Calu3 (cell line): ENCODE measurements around the gene PVR. TPM values are rescaled to one million over a fixed set of nuclear protein-coding genes. Genes with fewer than 3 reads are reported as not detected.
"Not testable (repeated sequence)": the region's sequence is repeated elsewhere in the genome, so short reads cannot be mapped to it uniquely, and the experiment has no call there.

Experiments used
- BruUV-seq: library from RNA; stranded (reverse); fragments of 400-500 nt; replicated peaks from 2 replicates; lab custom pipeline; 2021; lab: Mats Ljungman, UMichigan
- CTCF ChIA-PET: fragments of 300-600 bp; sonication (Branson Sonifier 250); formaldehyde crosslinking; loops from one replicate; lab custom pipeline; 2022; ENCODE audit warnings: antibody characterized with exemption; lab: Charles Lee
- DNase-seq: peaks from one replicate; pipeline ENCODE4 v3.0.0; 2022
- H3K27ac Mint-ChIP-seq: one replicate; pipeline ENCODE4 v1.8.0; 2022; ENCODE audit warnings: mixed read lengths; ENCODE audit not compliant: unreplicated experiment
- H3K27me3 Mint-ChIP-seq: one replicate; pipeline ENCODE4 v1.8.0; 2022; ENCODE audit warnings: mixed read lengths; ENCODE audit not compliant: unreplicated experiment
- H3K36me3 Mint-ChIP-seq: one replicate; pipeline ENCODE4 v1.8.0; 2022; ENCODE audit warnings: mild to moderate bottlenecking, moderate library complexity, mixed read lengths; ENCODE audit not compliant: insufficient read depth, unreplicated experiment
- H3K4me1 Mint-ChIP-seq: one replicate; pipeline ENCODE4 v1.8.0; 2022; ENCODE audit warnings: mild to moderate bottlenecking, low read depth, mixed read lengths; ENCODE audit not compliant: unreplicated experiment
- H3K4me3 Mint-ChIP-seq: one replicate; pipeline ENCODE4 v1.8.0; 2022; ENCODE audit warnings: mild to moderate bottlenecking, low read depth, moderate library complexity, mixed read lengths; ENCODE audit not compliant: unreplicated experiment
- H3K9me3 Mint-ChIP-seq: one replicate; pipeline ENCODE4 v1.8.0; 2022; ENCODE audit warnings: low read depth, mixed read lengths; ENCODE audit not compliant: unreplicated experiment
- intact Hi-C: fragments of 100-400 bp; cut with micrococcal nuclease; formaldehyde crosslinking; loops from one replicate; pipeline ENCODE4 v1.10.0; 2022; ENCODE audit not compliant: unreplicated experiment
- total RNA-seq: library from RNA; stranded (reverse); gene quantifications from 2 replicates; pipeline ENCODE4 v1.2.3, GENCODE V29; 2022
- TF ChIP-seq, protein P1 (sequence below): fragments of 200-600 bp; IDR thresholded peaks from one replicate; pipeline ENCODE4 v1.8.0; 2022; ENCODE audit warnings: antibody characterized with exemption; ENCODE audit not compliant: unreplicated experiment

PVR gene
- total RNA-seq, 1 experiment from 2014 or later = 215 TPM

DNA sequence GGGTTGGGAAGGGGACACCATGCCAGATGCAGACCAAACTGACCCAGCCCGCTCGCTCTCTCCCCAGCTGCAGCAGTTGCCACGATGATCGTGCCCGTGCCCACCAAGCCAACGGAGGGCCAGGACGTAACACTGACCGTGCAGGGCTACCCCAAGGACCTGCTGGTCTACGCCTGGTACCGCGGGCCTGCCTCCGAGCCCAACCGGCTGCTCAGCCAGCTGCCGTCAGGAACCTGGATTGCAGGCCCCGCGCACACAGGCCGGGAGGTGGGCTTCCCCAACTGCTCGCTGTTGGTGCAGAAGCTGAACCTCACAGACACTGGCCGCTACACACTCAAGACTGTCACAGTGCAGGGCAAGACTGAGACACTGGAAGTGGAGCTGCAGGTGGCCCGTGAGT lies 64.1 kb downstream of the PVR start:
- no peak for DNase-seq
- Mint-ChIP-seq H3K27ac (no peak overlapping the region), H3K4me1 (no peaks in the 10 kb centered on the region), H3K9me3 (no peaks in the 10 kb centered on the region), H3K36me3 (no peaks in the 10 kb centered on the region), H3K27me3 (no peaks in the 10 kb centered on the region), H3K4me3 (no peak overlapping the region)
- intact Hi-C loops = no loop called here
- CTCF ChIA-PET = interaction anchor here (0.6 kb wide), 1 partner anchor 141 kb away, joined by 3 read pairs; no protein-coding TSS in a partner anchor
- BruUV-seq = no TSS peak
- TF ChIP-seq, protein P1, sequence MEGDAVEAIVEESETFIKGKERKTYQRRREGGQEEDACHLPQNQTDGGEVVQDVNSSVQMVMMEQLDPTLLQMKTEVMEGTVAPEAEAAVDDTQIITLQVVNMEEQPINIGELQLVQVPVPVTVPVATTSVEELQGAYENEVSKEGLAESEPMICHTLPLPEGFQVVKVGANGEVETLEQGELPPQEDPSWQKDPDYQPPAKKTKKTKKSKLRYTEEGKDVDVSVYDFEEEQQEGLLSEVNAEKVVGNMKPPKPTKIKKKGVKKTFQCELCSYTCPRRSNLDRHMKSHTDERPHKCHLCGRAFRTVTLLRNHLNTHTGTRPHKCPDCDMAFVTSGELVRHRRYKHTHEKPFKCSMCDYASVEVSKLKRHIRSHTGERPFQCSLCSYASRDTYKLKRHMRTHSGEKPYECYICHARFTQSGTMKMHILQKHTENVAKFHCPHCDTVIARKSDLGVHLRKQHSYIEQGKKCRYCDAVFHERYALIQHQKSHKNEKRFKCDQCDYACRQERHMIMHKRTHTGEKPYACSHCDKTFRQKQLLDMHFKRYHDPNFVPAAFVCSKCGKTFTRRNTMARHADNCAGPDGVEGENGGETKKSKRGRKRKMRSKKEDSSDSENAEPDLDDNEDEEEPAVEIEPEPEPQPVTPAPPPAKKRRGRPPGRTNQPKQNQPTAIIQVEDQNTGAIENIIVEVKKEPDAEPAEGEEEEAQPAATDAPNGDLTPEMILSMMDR = no peak

DNA sequence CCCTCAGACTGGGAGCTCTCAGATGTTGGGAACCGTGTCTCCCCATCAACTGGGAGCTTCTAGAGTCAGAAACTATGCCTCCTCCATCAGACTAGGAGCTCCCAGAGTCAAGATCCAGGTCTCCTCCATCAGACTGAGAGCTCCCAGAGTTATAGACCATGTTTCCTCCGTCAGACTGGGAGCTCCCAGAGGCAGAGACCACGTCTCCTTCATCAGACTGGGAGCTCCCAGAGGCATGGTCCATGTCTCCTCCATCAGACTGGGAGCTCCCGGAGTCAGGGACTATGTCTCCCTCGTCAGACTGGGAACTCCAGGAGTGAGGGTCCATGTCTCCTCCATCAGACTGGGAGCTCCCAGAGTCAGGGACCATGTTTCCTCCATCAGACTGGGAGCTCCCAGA lies 65.2 kb downstream of the PVR start:
- TF ChIP-seq, protein P1 = no peak
- DNase-seq = no peak
- no peaks in the 10 kb centered on the region for H3K4me1 Mint-ChIP-seq
- H3K36me3 Mint-ChIP-seq = no peaks in the 10 kb centered on the region
- no peaks in the 10 kb centered on the region for H3K27me3 Mint-ChIP-seq
- CTCF ChIA-PET = interaction anchor here (1.0 to 1.2 kb wide), 2 partner anchors 15 to 137 kb away, joined by 3 to 4 read pairs; partner anchors contain the start of gene NECTIN2
- intact Hi-C loops = no loop called here
- BruUV-seq = no TSS peak
- H3K4me3 Mint-ChIP-seq = no peak overlapping the region
- H3K9me3 Mint-ChIP-seq = no peaks in the 10 kb centered on the region
- no peak overlapping the region for H3K27ac Mint-ChIP-seq

DNA sequence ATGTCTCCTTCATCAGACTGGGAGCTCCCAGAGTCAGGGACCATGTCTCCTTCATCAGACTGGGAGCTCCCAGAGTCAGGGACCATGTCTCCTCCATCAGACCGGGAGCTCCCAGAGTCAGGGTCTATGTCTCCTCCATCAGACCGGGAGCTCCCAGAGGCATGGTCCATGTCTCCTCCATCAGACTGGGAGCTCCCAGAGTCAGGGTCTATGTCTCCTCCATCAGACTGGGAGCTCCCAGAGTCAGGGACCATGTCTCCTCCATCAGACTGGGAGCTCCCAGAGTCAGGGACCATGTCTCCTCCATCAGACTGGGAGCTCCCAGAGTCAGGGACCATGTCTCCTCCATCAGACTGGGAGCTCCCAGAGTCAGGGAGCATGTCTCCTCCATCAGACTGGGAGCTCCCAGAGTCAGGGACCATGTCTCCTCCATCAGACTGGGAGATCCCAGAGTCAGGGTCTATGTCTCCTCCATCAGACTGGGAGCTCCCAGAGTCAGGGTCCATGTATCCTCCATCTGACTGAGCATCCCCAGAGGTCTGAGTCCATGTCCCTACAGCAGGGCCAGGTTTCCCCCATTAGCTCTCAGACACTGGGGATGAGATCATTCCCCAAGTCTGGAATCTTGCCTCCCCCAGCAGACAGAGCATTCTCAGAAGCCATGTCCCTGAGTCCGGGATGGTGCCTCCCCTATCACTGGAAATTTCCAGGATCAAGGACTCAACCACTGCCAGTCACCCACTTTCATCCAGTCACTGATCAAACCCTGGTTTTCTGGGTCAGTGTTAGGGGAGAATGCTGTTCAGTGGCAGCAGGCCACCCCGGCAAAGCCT lies 65.9 kb downstream of the PVR start:
- BruUV-seq, intact Hi-C loops, H3K27ac Mint-ChIP-seq, H3K4me3 Mint-ChIP-seq, DNase-seq, H3K9me3 Mint-ChIP-seq, H3K36me3 Mint-ChIP-seq, H3K27me3 Mint-ChIP-seq, H3K4me1 Mint-ChIP-seq: not testable (repeated sequence)
- CTCF ChIA-PET = interaction anchor here (1.0 to 1.2 kb wide), 2 partner anchors 14 to 137 kb away, joined by 3 to 4 read pairs; partner anchors contain the start of gene NECTIN2

DNA sequence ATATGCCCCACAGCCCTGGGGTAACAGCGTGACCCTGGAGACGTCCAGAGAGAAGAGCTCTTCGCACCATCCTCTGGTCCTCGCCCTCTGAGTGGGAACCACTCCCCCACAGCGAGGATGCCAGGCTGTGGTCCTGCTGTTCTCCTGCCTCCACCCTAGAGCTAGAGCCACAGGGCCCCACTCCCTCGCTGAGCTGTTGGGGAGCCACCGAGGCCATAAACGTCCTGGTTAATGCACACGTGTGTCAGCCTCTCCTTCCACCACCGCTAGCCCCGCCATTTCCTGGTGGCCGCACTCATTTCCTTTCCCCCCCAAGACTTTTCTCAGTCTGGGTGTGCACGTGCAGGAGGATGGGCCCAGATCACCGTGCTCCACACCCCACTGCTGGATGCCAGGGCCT lies 66.8 kb downstream of the PVR start:
- intact Hi-C loops = no loop called here
- CTCF ChIA-PET = interaction anchor here (0.5 kb wide), 1 partner anchor 77 kb away, joined by 6 read pairs; no protein-coding TSS in a partner anchor
- Mint-ChIP-seq H3K36me3 (peaks cover 5% of the 10 kb centered on the region), H3K9me3 (no peaks in the 10 kb centered on the region), H3K27me3 (no peaks in the 10 kb centered on the region), H3K27ac (no peak overlapping the region), H3K4me1 (no peaks in the 10 kb centered on the region), H3K4me3 (no peak overlapping the region)
- TF ChIP-seq, protein P1 = no peak
- no peak for DNase-seq
- no TSS peak for BruUV-seq
